SK-N-SH (cell line): ENCODE results near the gene EXOC3. TPM values are rescaled to one million over a fixed set of nuclear protein-coding genes. Genes with fewer than 3 reads are reported as not detected.
A peak's percentile ranks its signal among the peaks of the same experiment; 100 is the strongest.

Experiments
- CTCF ChIA-PET: fragments of 300-600, 350-600 bp; formaldehyde crosslinking; extraction: SDS; loops from one replicate; lab custom pipeline; 2021; lab: Yijun Ruan, JAX
- POLR2A ChIA-PET: fragments of 350-600 bp; sonication (Branson Sonifier 250); formaldehyde crosslinking; extraction: SDS; loops from one replicate; lab custom pipeline; 2020; ENCODE audit warnings: antibody characterized with exemption, inconsistent platforms; lab: Yijun Ruan, JAX
- DNase-seq: peaks from one replicate; pipeline ENCODE4 v3.0.0; 2012
- H2AFZ ChIP-seq: fragments of 200-600 bp; sonication (generic); 2 replicates; pipeline ENCODE4 v1.8.1; 2016; ENCODE audit warnings: antibody characterized with exemption, mild to moderate bottlenecking, low read depth
- H3F3A ChIP-seq: fragments of 200-600 bp; sonication (generic); replicated peaks from 2 replicates; pipeline ENCODE3; 2016; ENCODE audit warnings: antibody characterized with exemption, mild to moderate bottlenecking; ENCODE audit not compliant: insufficient read depth
- H3K27ac ChIP-seq, 2 experiments: fragments of 200-500 bp in 1 of 2; fragments of 200-600 bp in 1 of 2; sonication (Bioruptor generic) in 1 of 2; sonication (generic), shearing (Covaris generic) in 1 of 2; 2 replicates each; pipeline versions ENCODE4 v1.5.1 to v1.6.1; 2014 to 2016; ENCODE audit warnings: low read depth in 2 of 2, inconsistent platforms in 1 of 2, low read length in 1 of 2, mild to moderate bottlenecking in 1 of 2, mixed read lengths in 1 of 2
- H3K27me3 ChIP-seq: fragments of 200-600 bp; sonication (generic), shearing (Covaris generic); 2 replicates; pipeline ENCODE4 v1.6.1; 2016; ENCODE audit warnings: mixed run types; ENCODE audit not compliant: insufficient read depth
- H3K36me3 ChIP-seq, 2 experiments: fragments of 200-500 bp in 1 of 2; fragments of 200-600 bp in 1 of 2; sonication (Bioruptor generic) in 1 of 2; sonication (generic) in 1 of 2; replicated peaks in 1 of 2; 2 replicates each; pipeline versions ENCODE3 to v1.5.1; 2014 to 2016; ENCODE audit warnings: low read length in 1 of 2, mild to moderate bottlenecking in 1 of 2; ENCODE audit not compliant: insufficient read depth in 2 of 2, control insufficient read depth in 1 of 2
- H3K4me1 ChIP-seq, 2 experiments: fragments of 200-500 bp in 1 of 2; fragments of 200-600 bp in 1 of 2; sonication (Bioruptor generic) in 1 of 2; sonication (generic), shearing (Covaris generic) in 1 of 2; 2 replicates each; pipeline versions ENCODE4 v1.5.1 to v1.6.1; 2014 to 2016; ENCODE audit warnings: low read depth in 1 of 2, low read length in 1 of 2, mixed run types in 1 of 2; ENCODE audit not compliant: insufficient read depth in 2 of 2, control insufficient read depth in 1 of 2
- H3K4me2 ChIP-seq: fragments of 200-600 bp; sonication (generic), shearing (Covaris generic); 2 replicates; pipeline ENCODE4 v1.6.1; 2017; ENCODE audit warnings: mixed run types
- H3K4me3 ChIP-seq, 2 experiments: fragments of 200-500 bp in 1 of 2; fragments of 200-600 bp in 1 of 2; sonication (Bioruptor generic) in 1 of 2; sonication (generic), shearing (Covaris generic) in 1 of 2; 2 replicates each; pipeline versions ENCODE4 v1.5.1 to v1.8.1; 2014 to 2016; ENCODE audit warnings: low read depth in 2 of 2, inconsistent platforms in 1 of 2, low read length in 1 of 2, mild to moderate bottlenecking in 1 of 2, mixed read lengths in 1 of 2, moderate library complexity in 1 of 2
- H3K79me2 ChIP-seq: fragments of 200-600 bp; sonication (generic); 2 replicates; pipeline ENCODE4 v1.8.1; 2017; ENCODE audit warnings: mild to moderate bottlenecking; ENCODE audit not compliant: insufficient read depth
- H3K9ac ChIP-seq: fragments of 200-600 bp; sonication (generic); 2 replicates; pipeline ENCODE4 v1.6.1; 2017; ENCODE audit warnings: mixed run types
- H3K9me2 ChIP-seq: fragments of 200-600 bp; sonication (generic); 2 replicates; pipeline ENCODE4 v1.6.1; 2017; ENCODE audit warnings: mixed run types
- H3K9me3 ChIP-seq: fragments of 200-600 bp; sonication (generic); 2 replicates; pipeline ENCODE4 v1.6.1; 2017; ENCODE audit warnings: mixed run types, mild to moderate bottlenecking, moderate library complexity
- H4K20me1 ChIP-seq: fragments of 200-600 bp; sonication (generic); 2 replicates; pipeline ENCODE4 v1.6.1; 2017; ENCODE audit warnings: mild to moderate bottlenecking, mixed run types; ENCODE audit not compliant: insufficient read depth
- CTCF ChIP-seq: fragments of 200-600 bp; sonication (generic); IDR thresholded peaks from 2 replicates; pipeline ENCODE4 v1.6.1; 2017; ENCODE audit warnings: antibody characterized with exemption, mild to moderate bottlenecking, moderate library complexity
- EZH2phosphoT487 ChIP-seq: fragments of 200-600 bp; sonication (generic); IDR thresholded peaks from 2 replicates; pipeline ENCODE4 v1.6.1; 2017; ENCODE audit warnings: low read depth, mixed run types, mild to moderate bottlenecking, antibody characterized with exemption, moderate library complexity, borderline replicate concordance
- FOSL2 ChIP-seq: IDR thresholded peaks from 2 replicates; pipeline ENCODE4 v1.4.0; 2012; ENCODE audit warnings: low read depth, mild to moderate bottlenecking, moderate library complexity, borderline replicate concordance
- FOXJ3 ChIP-seq: sonication (generic); formaldehyde crosslinking; IDR thresholded peaks from 2 replicates; pipeline ENCODE4 v1.5.1; 2020; ENCODE audit warnings: mild to moderate bottlenecking, missing genetic modification reagents
- GABPA ChIP-seq: IDR thresholded peaks from 2 replicates; pipeline ENCODE4 v1.4.0; 2012; ENCODE audit warnings: low read depth, mild to moderate bottlenecking
- IRF3 ChIP-seq: fragments of 150-350 bp; IDR thresholded peaks from 2 replicates; pipeline ENCODE4 v1.6.1; 2016; ENCODE audit warnings: mild to moderate bottlenecking, low read depth, low read length
- MEF2A ChIP-seq: IDR thresholded peaks from 2 replicates; pipeline ENCODE4 v1.4.0; 2012; ENCODE audit warnings: low read depth, borderline replicate concordance
- MXI1 ChIP-seq: IDR thresholded peaks from 2 replicates; pipeline ENCODE4 v1.6.1; 2012; ENCODE audit warnings: mild to moderate bottlenecking, low read depth, low read length, improper control_type of control experiment
- NFIC ChIP-seq: IDR thresholded peaks from 2 replicates; pipeline ENCODE4 v1.4.0; 2012; ENCODE audit warnings: borderline replicate concordance
- RXRA ChIP-seq: IDR thresholded peaks from 2 replicates; pipeline ENCODE4 v1.4.0; 2012; ENCODE audit warnings: low read depth, mild to moderate bottlenecking, borderline replicate concordance
- SMC3 ChIP-seq: IDR thresholded peaks from 2 replicates; pipeline ENCODE4 v1.6.1; 2012; ENCODE audit warnings: low read depth, low read length, improper control_type of control experiment
- USF1 ChIP-seq: IDR thresholded peaks from 2 replicates; pipeline ENCODE4 v1.4.0; 2012; ENCODE audit warnings: low read depth, borderline replicate concordance
- USF2 ChIP-seq: fragments of 150-350 bp; IDR thresholded peaks from 2 replicates; pipeline ENCODE4 v1.6.1; 2017; ENCODE audit warnings: antibody characterized with exemption, low read length, low read depth, borderline replicate concordance
- YY1 ChIP-seq: IDR thresholded peaks from 2 replicates; pipeline ENCODE4 v1.4.0; 2012; ENCODE audit warnings: low read depth, mild to moderate bottlenecking
- WGBS: methylation state at CpG from one replicate; pipeline ENCODE4 v1.1.6; 2017; ENCODE audit warnings: low lambda C conversion rate; 5-methylcytosine and 5-hydroxymethylcytosine counted together
- polyA plus RNA-seq, 3 experiments: library from polyadenylated mRNA; depleted of rRNA; stranded (reverse); fragments of >200 nt; gene quantifications; 2 replicates each; pipeline ENCODE4 v1.2.3, GENCODE V29; 2012

EXOC3 gene
- polyA plus RNA-seq, 1 of the 3 experiments (the other 2 are of a cell fraction), result 25.7 TPM

GRCh38 chr5:395921-396530 lies 47.0 kb upstream of the EXOC3 start:
- Histone ChIP-seq H3K36me3 (no peaks in the 10 kb centered on the region), H3K4me2 (no peak overlapping the region), H3K4me1 (peaks cover 4% of the 10 kb centered on the region in 2 experiments; a peak in 2 of 4 replicates), H3K27me3 (no peaks in the 10 kb centered on the region), H2AFZ (no peak overlapping the region), H3F3A (no peaks in the 10 kb centered on the region), H3K79me2 (no peaks in the 10 kb centered on the region), H3K9ac (no peak overlapping the region), H3K27ac (no peak overlapping the region; a peak in 1 of 4 replicates), H4K20me1 (no peaks in the 10 kb centered on the region), H3K9me3 (no peaks in the 10 kb centered on the region), H3K4me3 (no peak overlapping the region), H3K9me2 (no peaks in the 10 kb centered on the region)
- TF ChIP-seq EZH2phosphoT487 (no peak), CTCF (no peak), IRF3 (no peak), GABPA (no peak), MEF2A (no peak), RXRA (no peak), YY1 (no peak), NFIC (no peak), FOSL2 (no peak), USF2 (no peak), MXI1 (no peak), FOXJ3 (no peak), SMC3 (no peak), USF1 (no peak)
- 88% methylated on average over 14 of the region's 17 CpGs for WGBS
- CTCF ChIA-PET, result no interaction called here
- POLR2A ChIA-PET, result no interaction called here
- peak; percentile 32 for DNase-seq
